ENCODE measurements around the gene NR2F2. TPM values are rescaled to one million over a fixed set of nuclear protein-coding genes. Genes with fewer than 3 reads are reported as not detected.

NR2F2 gene
- total RNA-seq, 1 donor from 2014 or later = 12.8 TPM

DNA sequence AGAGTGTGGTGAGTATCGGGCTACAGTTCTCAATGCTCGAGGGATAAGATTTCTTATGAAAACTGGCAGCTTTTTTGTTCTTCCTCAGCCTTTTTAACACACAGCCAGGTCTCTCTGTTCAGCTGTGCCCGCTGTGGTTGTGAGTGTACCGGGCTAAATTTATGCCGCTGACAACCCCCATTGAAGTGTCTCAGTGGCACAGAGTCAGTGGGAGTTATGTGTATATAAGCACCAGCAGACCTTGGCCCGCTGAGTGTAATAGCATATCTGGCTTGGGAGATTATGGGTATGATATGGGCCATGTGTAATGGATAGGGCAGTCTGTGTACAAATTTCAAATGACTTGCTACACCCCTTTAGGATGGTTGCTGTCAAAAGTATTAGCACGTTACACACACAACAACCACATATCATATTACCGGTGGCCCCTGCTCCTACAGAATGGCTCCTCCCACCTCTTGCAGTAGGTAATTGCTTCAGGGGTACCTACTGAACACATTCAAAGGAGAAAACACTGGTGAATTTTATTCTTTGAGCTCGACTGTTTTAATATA, 26.9 kb upstream of the NR2F2 start:
- H3K27ac ChIP-seq (replicated peaks) = no peak overlapping the region
- intact Hi-C loops (cut with micrococcal nuclease) = no loop called here
- no peaks in the 10 kb centered on the region for H3K27me3 ChIP-seq (ENCODE audit: low read depth)
- DNase-seq = no peak
- peaks cover 6% of the 10 kb centered on the region for H3K9me3 ChIP-seq (replicated peaks)
- H3K4me1 ChIP-seq = peaks cover 5% of the 10 kb centered on the region
- H3K4me3 ChIP-seq = no peak overlapping the region
- H3K36me3 ChIP-seq = no peaks in the 10 kb centered on the region
- no peak for TF ChIP-seq CTCF (IDR thresholded peaks at IDR 0.05; ENCODE audit: borderline replicate concordance)

DNA sequence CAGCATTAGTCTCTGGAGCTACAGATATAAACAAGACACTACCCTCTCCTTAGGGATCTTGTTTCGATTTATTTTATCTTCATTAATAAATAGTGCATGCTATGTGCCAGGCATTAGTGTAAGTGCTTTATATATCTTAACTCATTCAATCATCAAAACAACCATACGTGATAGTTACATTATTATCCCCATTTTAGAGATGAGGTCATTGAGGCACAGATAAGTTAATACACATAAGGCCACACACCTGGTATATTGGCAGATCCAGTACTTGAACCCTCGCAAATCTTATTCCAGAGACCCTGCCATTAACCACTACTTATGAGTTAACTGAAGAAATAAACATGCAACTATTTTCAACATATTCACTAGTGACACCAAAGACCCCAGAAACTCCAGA, 25.7 kb upstream of the NR2F2 start:
- intact Hi-C loops (cut with micrococcal nuclease) = no loop called here
- Histone ChIP-seq H3K4me1 (peaks cover 5% of the 10 kb centered on the region), H3K27ac (replicated peaks) (no peak overlapping the region), H3K27me3 (ENCODE audit: low read depth) (no peaks in the 10 kb centered on the region), H3K4me3 (no peak overlapping the region), H3K36me3 (no peaks in the 10 kb centered on the region), H3K9me3 (replicated peaks) (no peaks in the 10 kb centered on the region)
- no peak for TF ChIP-seq CTCF (IDR thresholded peaks at IDR 0.05; ENCODE audit: borderline replicate concordance)
- no peak for DNase-seq

GRCh38 chr15:96306321-96306720, 24.2 kb upstream of the NR2F2 start:
- H3K27ac ChIP-seq (replicated peaks) = no peak overlapping the region
- TF ChIP-seq CTCF (IDR thresholded peaks at IDR 0.05; ENCODE audit: borderline replicate concordance) = no peak
- H3K4me1 ChIP-seq = peaks cover 5% of the 10 kb centered on the region
- no peak overlapping the region for H3K4me3 ChIP-seq
- H3K27me3 ChIP-seq (ENCODE audit: low read depth) = no peaks in the 10 kb centered on the region
- H3K36me3 ChIP-seq = no peaks in the 10 kb centered on the region
- H3K9me3 ChIP-seq (replicated peaks) = no peaks in the 10 kb centered on the region
- intact Hi-C loops (cut with micrococcal nuclease) = no loop called here
- no peak for DNase-seq

DNA sequence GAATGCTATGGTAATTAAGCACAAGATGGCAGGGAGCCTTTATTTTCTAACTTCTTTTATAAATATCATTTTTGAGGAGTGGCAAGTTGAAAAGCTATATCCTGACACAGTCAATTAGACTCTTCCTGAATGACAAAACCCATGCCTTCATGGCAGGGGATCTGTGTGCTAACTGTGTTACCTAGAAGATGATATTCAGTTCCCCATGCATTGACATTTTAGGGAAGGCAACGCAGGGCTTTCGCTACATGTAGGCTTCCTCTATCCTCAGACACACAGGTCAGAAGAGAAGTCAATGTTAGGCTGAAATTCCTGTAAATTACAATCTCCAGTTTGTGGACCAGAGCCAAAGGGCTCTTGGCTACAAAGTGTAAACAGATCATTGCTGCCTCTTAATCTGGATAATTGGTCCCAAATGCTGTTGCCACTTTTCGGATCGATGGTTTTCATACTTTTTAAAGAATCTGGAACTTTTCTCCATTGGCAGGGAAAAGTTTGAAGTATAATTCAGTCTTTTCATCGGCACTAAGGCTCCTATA, 22.6 kb upstream of the NR2F2 start:
- no peak for DNase-seq
- H3K27ac ChIP-seq (replicated peaks) = peak overlapping the region; percentile 29
- no peaks in the 10 kb centered on the region for H3K9me3 ChIP-seq (replicated peaks)
- no peaks in the 10 kb centered on the region for H3K36me3 ChIP-seq
- TF ChIP-seq CTCF (IDR thresholded peaks at IDR 0.05; ENCODE audit: borderline replicate concordance) = no peak
- peaks cover 5% of the 10 kb centered on the region for H3K4me1 ChIP-seq
- H3K27me3 ChIP-seq (ENCODE audit: low read depth) = no peaks in the 10 kb centered on the region
- intact Hi-C loops (cut with micrococcal nuclease) = no loop called here
- no peak overlapping the region for H3K4me3 ChIP-seq

GRCh38 chr15:96309143-96309660, 21.3 kb upstream of the NR2F2 start:
- Histone ChIP-seq H3K27me3 (ENCODE audit: low read depth) (peaks cover 6% of the 10 kb centered on the region), H3K27ac (replicated peaks) (peak overlapping the region; percentile 29), H3K4me1 (peaks cover 5% of the 10 kb centered on the region), H3K4me3 (no peak overlapping the region), H3K36me3 (no peaks in the 10 kb centered on the region), H3K9me3 (replicated peaks) (no peaks in the 10 kb centered on the region)
- no peak for TF ChIP-seq CTCF (IDR thresholded peaks at IDR 0.05; ENCODE audit: borderline replicate concordance)
- no peak for DNase-seq
- intact Hi-C loops (cut with micrococcal nuclease) = no loop called here

Data from left ventricle myocardium inferior (tissue), 1 donor.